Anterior cingulate cortex (tissue), 58 donors: Measurements from ENCODE around the gene GDF7.

Source experiments
- DNase-seq, 58 donors: peaks; one replicate each; lab custom pipeline; 2025; lab: John Stamatoyannopoulos, UW

GDF7 gene

GRCh38 chr2:20627712-20628380, 39.1 kb upstream of the GDF7 start:
- no peak for DNase-seq

- DNase-seq = no peak
These were observed 37.8 kb upstream of the GDF7 start for GRCh38 chr2:20629181-20629580.

GRCh38 chr2:20629581-20630171, 37.3 kb upstream of the GDF7 start:
- DNase-seq = peak in 15 of 58 donors; percentile 11 to 45 (median 27)

GRCh38 chr2:20630967-20631366, 36.0 kb upstream of the GDF7 start:
- DNase-seq = no peak

- DNase-seq = no peak
These were observed 35.2 kb upstream of the GDF7 start for GRCh38 chr2:20631617-20632307.

- no peak for DNase-seq
These were observed 34.4 kb upstream of the GDF7 start for GRCh38 chr2:20632446-20632990.

GRCh38 chr2:20633001-20633400, 33.9 kb upstream of the GDF7 start:
- no peak for DNase-seq

- DNase-seq = no peak
These were observed 33.0 kb upstream of the GDF7 start for GRCh38 chr2:20633794-20634506.

- no peak for DNase-seq
These were observed 32.3 kb upstream of the GDF7 start for GRCh38 chr2:20634507-20635112.

GRCh38 chr2:20635113-20635510, 31.8 kb upstream of the GDF7 start:
- DNase-seq = peak in 1 of 58 donors; percentile 24

- DNase-seq = peak in 57 of 58 donors; percentile 15 to 92 (median 77)
These were observed 31.0 kb upstream of the GDF7 start for GRCh38 chr2:20635675-20636584.

GRCh38 chr2:20637147-20637546, 29.8 kb upstream of the GDF7 start:
- DNase-seq = peak in 8 of 58 donors; percentile 20 to 54 (median 35)

GRCh38 chr2:20638014-20638413, 28.9 kb upstream of the GDF7 start:
- no peak for DNase-seq

- no peak for DNase-seq
These were observed 28.1 kb upstream of the GDF7 start for GRCh38 chr2:20638646-20639430.

- peak in 13 of 58 donors; percentile 6 to 46 (median 25) for DNase-seq
These were observed 26.4 kb upstream of the GDF7 start for GRCh38 chr2:20640411-20641122.

- no peak for DNase-seq
These were observed 25.6 kb upstream of the GDF7 start for GRCh38 chr2:20641123-20641985.
